CD4-positive, alpha-beta T cell treated with Interleukin-12 subunit alpha and Interleukin-12 subunit beta, for 1 hour (primary cell): Measurements from ENCODE around the gene SH2D7.
"Not testable (repeated sequence)": the region's sequence is repeated elsewhere in the genome, so short reads cannot be mapped to it uniquely, and the experiment has no call there.

Experiments
- DNase-seq: peaks from one replicate; pipeline ENCODE4 v3.0.0-alpha.2; 2020

Gene SH2D7

DNA sequence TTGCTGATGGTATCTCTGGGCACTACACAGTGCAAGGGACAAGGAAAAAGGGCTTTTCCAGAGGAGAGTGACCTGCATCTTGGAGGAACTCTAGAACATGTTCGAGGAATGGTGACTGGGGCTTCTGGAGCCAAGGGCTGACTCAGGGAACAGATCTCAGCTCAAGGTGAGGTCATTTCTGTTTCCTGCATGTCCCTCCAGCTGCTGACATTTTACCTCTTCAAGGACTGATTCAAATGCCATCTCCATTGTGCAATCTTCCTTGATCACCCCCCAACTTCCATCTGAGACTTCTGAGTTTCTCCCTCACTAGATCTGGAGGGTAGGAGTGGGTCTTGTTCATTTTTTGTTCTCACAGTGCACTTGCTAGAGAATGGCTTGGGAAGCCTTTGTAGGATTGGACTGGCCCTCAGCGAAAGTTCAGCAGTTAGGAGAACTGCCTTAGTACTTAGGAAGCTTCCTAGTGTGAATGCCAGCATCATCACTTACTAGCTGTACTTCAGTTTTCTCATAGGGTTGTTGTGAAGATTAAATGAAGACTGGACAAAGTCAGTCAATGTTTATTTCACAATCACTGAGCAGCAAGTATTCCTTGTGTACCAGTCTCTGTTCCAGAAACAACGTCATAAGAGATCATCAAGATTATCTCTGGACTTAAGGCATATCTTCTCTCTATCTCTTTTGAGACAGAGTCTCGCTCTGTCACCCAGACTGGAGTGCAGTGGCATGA lies 54.2 kb downstream of the SH2D7 start:
- no peak for DNase-seq

DNA sequence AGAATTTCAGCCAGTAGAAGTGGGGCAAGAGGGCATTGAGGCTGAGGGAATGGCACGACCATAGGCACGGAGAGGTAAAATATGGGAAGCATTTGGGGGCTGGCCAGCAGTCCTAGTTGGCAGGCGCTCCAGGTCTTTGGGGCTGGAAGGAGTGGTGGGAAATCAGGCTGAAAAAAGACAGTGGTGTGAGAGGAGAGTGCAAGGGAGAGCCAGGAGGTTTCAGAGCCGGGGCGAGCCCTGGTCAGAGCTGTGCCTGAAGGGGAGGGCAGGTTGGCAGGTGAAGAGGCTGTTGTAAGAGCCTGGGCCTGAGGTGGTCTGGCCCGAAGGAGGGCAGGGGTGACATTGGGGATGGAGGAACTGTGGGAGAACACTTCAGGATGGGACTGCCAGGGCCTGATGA lies 55.2 kb downstream of the SH2D7 start:
- DNase-seq = no peak

- no peak for DNase-seq
These were observed 56.2 kb downstream of the SH2D7 start for GRCh38 chr15:78148392-78149067.

DNA sequence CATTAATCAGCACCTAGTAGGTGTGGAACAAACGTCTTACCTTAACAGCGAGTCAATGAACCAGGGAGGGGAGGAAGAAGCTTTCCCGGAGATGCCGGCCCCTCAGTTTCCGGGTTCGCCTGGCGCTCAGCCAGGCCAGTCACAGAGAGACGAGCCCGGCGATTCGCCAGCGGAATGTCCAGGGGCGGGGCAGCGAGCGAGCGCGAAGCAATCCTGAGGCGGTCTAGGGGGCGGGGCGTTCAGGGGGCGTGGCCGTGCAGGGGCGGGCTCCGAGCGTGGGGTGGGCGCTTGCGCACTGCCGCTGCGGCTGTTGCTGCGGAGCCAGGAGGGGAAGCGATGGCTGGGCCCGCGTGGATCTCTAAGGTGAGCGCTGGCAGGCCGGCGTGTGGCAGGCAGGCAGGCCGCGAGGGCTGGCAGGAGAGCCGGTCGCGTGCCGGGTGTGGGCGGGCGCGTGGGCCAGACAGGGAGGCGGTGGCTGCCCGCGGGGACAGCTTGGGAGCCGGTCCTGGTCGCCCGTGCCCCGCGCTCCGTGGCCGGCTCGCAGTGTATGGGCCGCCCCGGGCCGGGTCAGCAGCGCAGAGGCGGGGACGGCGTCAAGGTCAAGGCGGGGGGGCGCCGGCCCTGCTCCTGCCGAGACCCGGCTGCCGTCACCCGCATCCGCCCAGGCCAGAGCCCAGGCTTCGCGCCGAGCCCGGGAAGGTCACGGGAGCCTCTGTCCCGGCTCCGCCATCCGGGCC lies 56.9 kb downstream of the SH2D7 start, which contains the start of gene IDH3A:
TSS of gene IDH3A (plus strand) at position 295 of the 737 bp plus-strand sequence. CDS start at position 337, 42 bp downstream.
- peak; percentile 99 for DNase-seq

GRCh38 chr15:78149805-78150751 lies 57.7 kb downstream of the SH2D7 start:
- no peak for DNase-seq

DNA sequence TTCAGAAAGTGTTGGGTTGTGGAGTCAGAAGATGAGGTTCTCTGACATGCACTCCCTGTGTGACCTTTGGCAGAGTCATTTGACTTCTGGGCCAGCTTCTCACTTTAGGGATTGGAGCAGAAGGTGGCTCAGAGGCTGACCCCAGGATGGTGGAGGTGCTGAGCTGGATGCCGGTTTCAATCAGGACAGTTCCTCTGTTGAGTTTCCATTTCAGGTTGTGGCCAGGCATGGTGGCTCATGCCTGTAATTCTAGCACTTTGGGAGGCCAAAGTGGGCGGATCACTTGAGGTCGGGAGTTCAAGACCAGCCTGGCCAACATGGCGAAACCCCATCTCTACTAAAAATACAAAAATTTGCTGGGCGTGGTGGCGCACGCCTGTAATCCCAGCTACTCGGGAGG lies 58.7 kb downstream of the SH2D7 start:
- not testable (repeated sequence) for DNase-seq
